OCI-LY3 (cell line): ENCODE results near the gene LARGE2.

ENCODE experiments used
- CTCF ChIP-seq: fragments of 200-600, 300-600 bp; sonication (generic); IDR thresholded peaks from 2 replicates; pipeline ENCODE4 v1.5.1; 2014; ENCODE audit warnings: antibody characterized with exemption, low read length, low read depth
- EZH2phosphoT487 ChIP-seq: fragments of 200-600 bp; shearing (Covaris generic); IDR thresholded peaks from 2 replicates; pipeline ENCODE4 v1.6.1; 2018; ENCODE audit warnings: antibody characterized with exemption, mixed run types, low read depth

GRCh38 chr11:45896422-45896984, 26.0 kb upstream of the LARGE2 start:
- TF ChIP-seq CTCF (no peak), EZH2phosphoT487 (no peak)
